ENCODE data around the gene EDC3. TPM values are rescaled to one million over a fixed set of nuclear protein-coding genes. Genes with fewer than 3 reads are reported as not detected.

EDC3 gene
- total RNA-seq, 4 donors from 2014 or later, result 8.7 to 40.6 (median 17.9) TPM

DNA sequence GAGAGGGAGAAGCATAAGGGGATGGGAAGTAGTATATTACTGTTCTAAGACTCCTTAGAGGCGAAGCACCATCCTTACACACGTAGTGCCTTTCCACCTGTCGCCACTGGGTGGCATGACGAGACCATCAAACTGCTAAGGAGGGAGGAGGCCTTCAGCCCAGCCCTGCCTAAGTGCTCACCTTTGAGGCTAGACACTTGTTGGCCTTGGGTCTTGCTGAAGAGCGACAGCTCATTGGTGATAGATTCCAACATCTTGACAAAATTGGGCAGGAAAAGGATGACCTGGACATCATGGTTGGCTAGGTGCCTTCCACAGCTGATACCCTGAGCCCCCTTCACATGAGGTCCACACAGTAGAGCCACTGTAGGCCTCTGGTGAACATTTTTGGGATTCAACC, 60.6 kb downstream of the EDC3 start:
- intact Hi-C loops (cut with DNase I; ENCODE audit: low total_unique reads), result no loop called here
- no peaks in the 10 kb centered on the region for H3K36me3 ChIP-seq
- TF ChIP-seq POLR2A (IDR thresholded peaks at IDR 0.05), result no peak
- TF ChIP-seq, protein P1, sequence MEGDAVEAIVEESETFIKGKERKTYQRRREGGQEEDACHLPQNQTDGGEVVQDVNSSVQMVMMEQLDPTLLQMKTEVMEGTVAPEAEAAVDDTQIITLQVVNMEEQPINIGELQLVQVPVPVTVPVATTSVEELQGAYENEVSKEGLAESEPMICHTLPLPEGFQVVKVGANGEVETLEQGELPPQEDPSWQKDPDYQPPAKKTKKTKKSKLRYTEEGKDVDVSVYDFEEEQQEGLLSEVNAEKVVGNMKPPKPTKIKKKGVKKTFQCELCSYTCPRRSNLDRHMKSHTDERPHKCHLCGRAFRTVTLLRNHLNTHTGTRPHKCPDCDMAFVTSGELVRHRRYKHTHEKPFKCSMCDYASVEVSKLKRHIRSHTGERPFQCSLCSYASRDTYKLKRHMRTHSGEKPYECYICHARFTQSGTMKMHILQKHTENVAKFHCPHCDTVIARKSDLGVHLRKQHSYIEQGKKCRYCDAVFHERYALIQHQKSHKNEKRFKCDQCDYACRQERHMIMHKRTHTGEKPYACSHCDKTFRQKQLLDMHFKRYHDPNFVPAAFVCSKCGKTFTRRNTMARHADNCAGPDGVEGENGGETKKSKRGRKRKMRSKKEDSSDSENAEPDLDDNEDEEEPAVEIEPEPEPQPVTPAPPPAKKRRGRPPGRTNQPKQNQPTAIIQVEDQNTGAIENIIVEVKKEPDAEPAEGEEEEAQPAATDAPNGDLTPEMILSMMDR (IDR thresholded peaks at IDR 0.05), result peak; percentile 75 to 89 (median 77)

DNA sequence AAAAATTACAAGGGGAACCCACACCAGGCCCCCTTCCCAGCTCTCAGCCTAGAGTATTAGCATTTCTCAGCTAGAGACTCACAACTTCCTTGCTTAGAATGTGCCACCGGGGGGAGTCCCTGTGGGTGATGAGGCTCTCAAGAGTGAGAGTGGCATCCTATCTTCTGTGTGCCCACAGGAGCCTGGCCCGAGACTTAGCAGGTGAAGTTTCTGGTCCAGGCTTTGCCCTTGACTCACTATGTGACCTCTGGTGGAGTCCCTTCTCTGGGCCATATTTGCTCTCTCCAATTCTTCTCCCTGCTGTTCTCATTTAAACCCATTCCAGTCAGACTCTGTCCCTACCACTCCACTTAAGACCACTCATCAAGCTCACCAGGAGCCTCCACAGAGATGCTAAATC, 62.0 kb downstream of the EDC3 start:
- H3K4me1 ChIP-seq, result no peaks in the 10 kb centered on the region
- no peak overlapping the region for H3K27ac ChIP-seq
- no peaks in the 10 kb centered on the region for H3K9me3 ChIP-seq
- H3K36me3 ChIP-seq, result no peaks in the 10 kb centered on the region
- no peak for TF ChIP-seq POLR2A (IDR thresholded peaks at IDR 0.05)
- TF ChIP-seq, protein P1 (IDR thresholded peaks at IDR 0.05), result no peak
- DNase-seq, result no peak
- no peaks in the 10 kb centered on the region for H3K27me3 ChIP-seq
- H3K4me3 ChIP-seq, result no peak overlapping the region
- intact Hi-C loops (cut with DNase I; ENCODE audit: low total_unique reads), result loop anchor here (5.0 kb wide), 1 partner anchor 134 kb away; no protein-coding TSS in a partner anchor

More for the DNA sequence above, 60.6 kb downstream of the EDC3 start:
- Histone ChIP-seq H3K27ac (no peak overlapping the region), H3K9me3 (no peaks in the 10 kb centered on the region), H3K4me1 (no peaks in the 10 kb centered on the region), H3K4me3 (no peak overlapping the region), H3K27me3 (no peaks in the 10 kb centered on the region)
- DNase-seq, result peak in 1 of 2 donors; percentile 61

DNA sequence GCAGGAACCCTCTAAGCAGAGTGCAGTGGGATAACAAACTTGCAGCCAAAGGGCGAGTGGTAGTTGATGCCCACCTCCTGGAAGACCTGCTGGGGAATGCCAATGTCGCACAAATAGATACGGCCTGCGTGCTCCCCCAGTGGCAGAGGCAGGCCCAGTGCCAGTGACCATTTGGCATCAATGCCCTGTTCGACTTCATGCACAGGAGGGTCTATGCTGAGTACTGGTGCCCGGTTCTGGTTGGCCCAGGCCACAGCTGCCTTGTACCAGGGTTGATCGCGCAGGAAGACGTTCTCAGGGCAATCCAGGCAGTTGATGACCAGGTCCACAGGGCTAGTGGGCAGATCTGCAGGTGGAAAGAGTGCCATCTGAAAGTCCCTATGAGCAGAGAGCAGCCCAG, 63.2 kb downstream of the EDC3 start:
- TF ChIP-seq POLR2A (IDR thresholded peaks at IDR 0.05), result no peak
- TF ChIP-seq, protein P1 (IDR thresholded peaks at IDR 0.05), result no peak
- no peaks in the 10 kb centered on the region for H3K27me3 ChIP-seq

DNA sequence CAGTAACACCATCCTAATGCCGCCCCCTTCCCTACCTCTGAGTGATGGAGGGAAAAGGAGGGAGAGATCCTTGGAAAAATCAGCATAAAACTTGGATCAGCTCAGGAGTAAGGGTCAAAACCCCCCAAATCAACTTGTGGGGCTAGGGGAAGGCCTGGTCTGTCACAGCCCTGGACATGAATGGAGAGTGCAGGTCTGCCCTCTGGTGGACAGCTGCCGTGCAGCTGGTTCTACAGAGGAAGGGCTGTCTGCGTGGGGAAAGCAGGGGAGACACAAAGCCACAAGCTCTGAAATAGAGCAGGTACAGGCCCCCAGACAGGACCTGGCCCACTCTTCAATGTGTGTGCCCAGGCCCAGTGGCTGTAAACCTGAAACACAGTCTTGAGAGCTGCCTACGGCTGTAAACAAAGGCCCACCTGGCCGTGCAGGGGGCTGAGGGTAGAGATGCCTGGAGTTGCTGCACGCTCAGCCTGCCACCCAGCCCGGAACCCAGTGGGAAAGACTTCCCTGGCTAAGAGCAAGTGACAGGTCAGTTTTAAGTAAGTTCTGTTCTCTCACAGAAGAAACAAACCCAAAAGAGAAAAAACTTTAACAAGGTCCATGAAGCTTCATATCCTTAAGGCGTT, 63.8 kb downstream of the EDC3 start:
- peak; percentile 47 to 59 for DNase-seq
- no peaks in the 10 kb centered on the region for H3K36me3 ChIP-seq
- intact Hi-C loops (cut with DNase I; ENCODE audit: low total_unique reads), result loop anchor here (5.0 kb wide), 1 partner anchor 135 kb away; no protein-coding TSS in a partner anchor

More for the DNA sequence above, 63.2 kb downstream of the EDC3 start:
- no peaks in the 10 kb centered on the region for H3K9me3 ChIP-seq
- DNase-seq, result no peak
- intact Hi-C loops (cut with DNase I; ENCODE audit: low total_unique reads), result loop anchor here (5.0 kb wide), 1 partner anchor 135 kb away; no protein-coding TSS in a partner anchor
- no peak overlapping the region for H3K4me3 ChIP-seq
- no peaks in the 10 kb centered on the region for H3K36me3 ChIP-seq
- H3K4me1 ChIP-seq, result no peaks in the 10 kb centered on the region
- no peak overlapping the region for H3K27ac ChIP-seq

DNA sequence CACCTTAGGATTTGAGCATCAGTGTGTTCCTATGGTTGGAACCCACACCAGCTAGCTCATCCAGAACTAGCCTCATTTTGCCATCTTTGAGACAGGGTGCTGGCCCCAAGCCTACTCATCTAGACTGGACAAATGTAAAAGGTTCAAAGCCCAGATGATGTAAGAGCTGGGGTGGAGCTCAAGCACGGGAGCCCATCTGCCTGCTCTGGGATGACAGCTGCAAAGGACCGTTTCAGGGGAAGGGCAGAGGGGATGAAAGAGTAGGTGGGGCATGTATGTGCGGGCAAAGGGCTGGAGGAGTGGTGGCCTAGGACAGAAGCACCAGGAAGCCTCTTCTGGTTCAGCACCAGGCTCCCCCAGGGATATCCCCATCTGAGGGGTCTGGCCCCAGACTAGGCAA, 64.4 kb downstream of the EDC3 start:
- no peak overlapping the region for H3K4me3 ChIP-seq
- H3K27ac ChIP-seq, result no peak overlapping the region
- no peaks in the 10 kb centered on the region for H3K36me3 ChIP-seq
- no peak for DNase-seq
- TF ChIP-seq, protein P1 (IDR thresholded peaks at IDR 0.05), result no peak
- intact Hi-C loops (cut with DNase I; ENCODE audit: low total_unique reads), result loop anchor here (5.0 kb wide), 1 partner anchor 136 kb away; no protein-coding TSS in a partner anchor
- no peaks in the 10 kb centered on the region for H3K27me3 ChIP-seq
- no peaks in the 10 kb centered on the region for H3K4me1 ChIP-seq
- no peaks in the 10 kb centered on the region for H3K9me3 ChIP-seq

More for the DNA sequence above, 63.8 kb downstream of the EDC3 start:
- TF ChIP-seq, protein P1 (IDR thresholded peaks at IDR 0.05), result peak; percentile 61 to 71 (median 64)
- no peak for TF ChIP-seq POLR2A (IDR thresholded peaks at IDR 0.05)
- Histone ChIP-seq H3K4me1 (no peaks in the 10 kb centered on the region), H3K27ac (no peak overlapping the region), H3K9me3 (no peaks in the 10 kb centered on the region), H3K27me3 (no peaks in the 10 kb centered on the region), H3K4me3 (no peak overlapping the region)
